ENCODE data around the gene TPM1.

The TPM1 gene

GRCh38 chr15:63063877-63064409, 21.4 kb downstream of the TPM1 start:
- no peaks in the 10 kb centered on the region for H3K36me3 ChIP-seq (ENCODE audit: low read length)
- no peaks in the 10 kb centered on the region for H3F3A ChIP-seq (ENCODE audit: insufficient read depth)
- H2AFZ ChIP-seq (ENCODE audit: low read depth, low read length, severe bottlenecking), result no peak overlapping the region
- H3K27ac ChIP-seq (ENCODE audit: low read depth, low read length), result no peak overlapping the region
- no peak for TF ChIP-seq CTCF (IDR thresholded peaks at IDR 0.05; ENCODE audit: insufficient read depth, low read length, poor library complexity, severe bottlenecking)
- TF ChIP-seq EZH2phosphoT487 (conservative IDR thresholded peaks at IDR 0.05; ENCODE audit: low read length), result no peak
- H3K4me2 ChIP-seq (ENCODE audit: low read depth, low read length, poor library complexity, severe bottlenecking), result no peak overlapping the region
- H3K79me2 ChIP-seq (ENCODE audit: insufficient read depth, low read length), result no peaks in the 10 kb centered on the region
- no peak overlapping the region for H3K9ac ChIP-seq (ENCODE audit: low read length)
- no peaks in the 10 kb centered on the region for H3K27me3 ChIP-seq (ENCODE audit: low read length)
- no peak overlapping the region for H3K4me3 ChIP-seq (ENCODE audit: insufficient read depth, low read length, poor library complexity, severe bottlenecking)
- H4K20me1 ChIP-seq (ENCODE audit: low read depth, low read length), result no peaks in the 10 kb centered on the region
- H3K9me3 ChIP-seq (ENCODE audit: insufficient read depth, low read length), result no peaks in the 10 kb centered on the region
- no peaks in the 10 kb centered on the region for H3K9me2 ChIP-seq (replicated peaks; ENCODE audit: insufficient read depth, low read length)

GRCh38 chr15:63065262-63066221, 23.0 kb downstream of the TPM1 start:
- Histone ChIP-seq H3K27me3 (ENCODE audit: low read length) (no peaks in the 10 kb centered on the region), H3K9ac (ENCODE audit: low read length) (no peak overlapping the region), H3K27ac (ENCODE audit: low read depth, low read length) (no peak overlapping the region), H3K4me3 (ENCODE audit: insufficient read depth, low read length, poor library complexity, severe bottlenecking) (no peak overlapping the region), H2AFZ (ENCODE audit: low read depth, low read length, severe bottlenecking) (no peak overlapping the region), H4K20me1 (ENCODE audit: low read depth, low read length) (no peaks in the 10 kb centered on the region), H3K9me2 (replicated peaks; ENCODE audit: insufficient read depth, low read length) (no peaks in the 10 kb centered on the region), H3F3A (ENCODE audit: insufficient read depth) (no peaks in the 10 kb centered on the region), H3K9me3 (ENCODE audit: insufficient read depth, low read length) (no peaks in the 10 kb centered on the region), H3K79me2 (ENCODE audit: insufficient read depth, low read length) (no peaks in the 10 kb centered on the region), H3K4me2 (ENCODE audit: low read depth, low read length, poor library complexity, severe bottlenecking) (no peak overlapping the region), H3K36me3 (ENCODE audit: low read length) (no peaks in the 10 kb centered on the region)
- no peak for TF ChIP-seq EZH2phosphoT487 (conservative IDR thresholded peaks at IDR 0.05; ENCODE audit: low read length)
- TF ChIP-seq CTCF (IDR thresholded peaks at IDR 0.05; ENCODE audit: insufficient read depth, low read length, poor library complexity, severe bottlenecking), result no peak

GRCh38 chr15:63066272-63066671, 23.7 kb downstream of the TPM1 start:
- Histone ChIP-seq H3K9me2 (replicated peaks; ENCODE audit: insufficient read depth, low read length) (no peaks in the 10 kb centered on the region), H3K27me3 (ENCODE audit: low read length) (no peaks in the 10 kb centered on the region), H3K36me3 (ENCODE audit: low read length) (no peaks in the 10 kb centered on the region), H3K9ac (ENCODE audit: low read length) (no peak overlapping the region), H4K20me1 (ENCODE audit: low read depth, low read length) (no peaks in the 10 kb centered on the region), H3K79me2 (ENCODE audit: insufficient read depth, low read length) (no peaks in the 10 kb centered on the region), H2AFZ (ENCODE audit: low read depth, low read length, severe bottlenecking) (no peak overlapping the region), H3K27ac (ENCODE audit: low read depth, low read length) (no peak overlapping the region), H3K4me3 (ENCODE audit: insufficient read depth, low read length, poor library complexity, severe bottlenecking) (no peak overlapping the region), H3K4me2 (ENCODE audit: low read depth, low read length, poor library complexity, severe bottlenecking) (no peak overlapping the region), H3F3A (ENCODE audit: insufficient read depth) (no peaks in the 10 kb centered on the region), H3K9me3 (ENCODE audit: insufficient read depth, low read length) (no peaks in the 10 kb centered on the region)
- no peak for TF ChIP-seq EZH2phosphoT487 (conservative IDR thresholded peaks at IDR 0.05; ENCODE audit: low read length)
- no peak for TF ChIP-seq CTCF (IDR thresholded peaks at IDR 0.05; ENCODE audit: insufficient read depth, low read length, poor library complexity, severe bottlenecking)

Data from SU-DHL-6 (cell line).